K562 (cell line): ENCODE results near the gene PDE4D. TPM values are rescaled to one million over a fixed set of nuclear protein-coding genes. Genes with fewer than 3 reads are reported as not detected.

ENCODE experiments used
- ATAC-seq: fragments of 200-7000 bp; cut with Tn5 transposase; 3 replicates; pipeline ENCODE4 v1.9.1; 2020; ENCODE audit warnings: moderate library complexity
- BruUV-seq: library from RNA; stranded (reverse); fragments of 400-500 nt; replicated peaks from 2 replicates; lab custom pipeline; 2021; lab: Mats Ljungman, UMichigan
- CTCF ChIA-PET: fragments of 300-600 bp; formaldehyde crosslinking; extraction: SDS; loops from one replicate; lab custom pipeline; 2021; ENCODE audit warnings: low intra/inter-chr PET ratio; lab: Yijun Ruan, JAX
- POLR2A ChIA-PET: fragments of 300-600, 350-650 bp; sonication (Branson Sonifier 250); formaldehyde crosslinking; extraction: SDS; loops from one replicate; lab custom pipeline; 2021; ENCODE audit warnings: antibody characterized with exemption, inconsistent platforms; lab: Yijun Ruan, JAX
- DNase-seq, 4 experiments: peaks; one replicate each; pipeline versions ENCODE4 v3.0.0 to v3.0.0-alpha.2; 2011 to 2018; ENCODE audit warnings: low spot score in 3 of 4, mixed read lengths in 3 of 4; ENCODE audit errors: extremely low read depth in 1 of 4
- FAIRE-seq: peaks from 2 replicates; lab custom pipeline; 2011; peaks lifted over from hg19 to GRCh38; lab: Jason Lieb, UNC
- H2AFZ ChIP-seq: 2 replicates; pipeline ENCODE4 v1.6.0; 2011; ENCODE audit warnings: low read depth, low read length, control low read depth, inconsistent platforms
- H3K27ac ChIP-seq: fragments of 200-600 bp; 3 replicates; pipeline ENCODE4 v1.8.0; 2011; ENCODE audit warnings: low read depth, mild to moderate bottlenecking, control low read depth, inconsistent platforms, low read length, moderate library complexity, mixed read lengths; ENCODE audit errors: extremely low read depth
- H3K27me3 ChIP-seq, 2 experiments: fragments of 300-600 bp in 1 of 2; 2 replicates in 1 of 2; 3 replicates in 1 of 2; pipeline versions ENCODE4 v1.6.0 to v1.8.0; 2011; ENCODE audit warnings: inconsistent platforms in 2 of 2, low read length in 2 of 2, mild to moderate bottlenecking in 1 of 2, mixed read lengths in 1 of 2, moderate library complexity in 1 of 2; ENCODE audit not compliant: control insufficient read depth in 2 of 2, insufficient read depth in 2 of 2
- H3K36me3 ChIP-seq: fragments of 300-600 bp; 3 replicates; pipeline ENCODE4 v1.8.0; 2011; ENCODE audit warnings: mild to moderate bottlenecking, low read length, inconsistent platforms; ENCODE audit not compliant: control insufficient read depth, insufficient read depth
- H3K4me1 ChIP-seq, 2 experiments: fragments of 200-600 bp in 1 of 2; replicated peaks in 1 of 2; 2 replicates in 1 of 2; 3 replicates in 1 of 2; pipeline versions ENCODE4 v1.5.1 to v1.8.0; 2011; ENCODE audit warnings: inconsistent platforms in 2 of 2, low read length in 2 of 2, mild to moderate bottlenecking in 1 of 2, mixed read lengths in 1 of 2, moderate library complexity in 1 of 2; ENCODE audit not compliant: control insufficient read depth in 2 of 2, insufficient read depth in 2 of 2
- H3K4me2 ChIP-seq: 2 replicates; pipeline ENCODE4 v1.6.1; 2011; ENCODE audit warnings: low read length, control low read depth, inconsistent platforms, mixed read lengths; ENCODE audit not compliant: insufficient read depth
- H3K4me3 ChIP-seq: fragments of 200-600 bp; sonication (generic), shearing (Covaris generic); 2 replicates; pipeline ENCODE4 v1.5.1; 2016; ENCODE audit warnings: control low read depth, inconsistent platforms
- H3K79me2 ChIP-seq: fragments of 200-600 bp; 3 replicates; pipeline ENCODE4 v1.8.0; 2011; ENCODE audit warnings: low read length, inconsistent platforms; ENCODE audit not compliant: control insufficient read depth, insufficient read depth
- H3K9ac ChIP-seq, 2 experiments: 2 replicates each; pipeline versions ENCODE4 v1.6.0 to v1.6.1; 2011; ENCODE audit warnings: low read depth in 2 of 2, low read length in 2 of 2, control low read depth in 1 of 2, inconsistent platforms in 1 of 2, mild to moderate bottlenecking in 1 of 2, mixed read lengths in 1 of 2; ENCODE audit not compliant: insufficient read depth in 1 of 2
- H3K9me1 ChIP-seq: one replicate; pipeline ENCODE4 v1.6.0; 2011; ENCODE audit warnings: inconsistent platforms, mild to moderate bottlenecking, low read length, moderate library complexity; ENCODE audit not compliant: control insufficient read depth, insufficient read depth
- H3K9me3 ChIP-seq: replicated peaks from 2 replicates; pipeline ENCODE4 v1.5.1; 2011; ENCODE audit warnings: low read depth, low read length, inconsistent platforms; ENCODE audit not compliant: control insufficient read depth, insufficient read depth
- H4K20me1 ChIP-seq: replicated peaks from 2 replicates; pipeline ENCODE4 v1.6.1; 2011; ENCODE audit warnings: low read length, inconsistent platforms, mixed read lengths; ENCODE audit not compliant: control insufficient read depth, insufficient read depth
- ETV5 ChIP-seq: sonication (generic); formaldehyde crosslinking; IDR thresholded peaks from 2 replicates; pipeline ENCODE4 v1.4.0; 2020; ENCODE audit warnings: low read depth, mild to moderate bottlenecking, missing genetic modification reagents
- HDAC3 ChIP-seq: fragments of 450-650 bp; IDR thresholded peaks from 2 replicates; pipeline ENCODE4 v1.6.1; 2018; ENCODE audit warnings: borderline replicate concordance, mild to moderate bottlenecking, moderate library complexity; ENCODE audit not compliant: partially characterized antibody
- MAFF ChIP-seq: IDR thresholded peaks from 2 replicates; pipeline ENCODE4 v1.6.1; 2012; ENCODE audit warnings: low read length, improper control_type of control experiment
- PCBP1 ChIP-seq: fragments of 200-400 bp; formaldehyde crosslinking; IDR thresholded peaks from 2 replicates; pipeline ENCODE4 v1.6.1; 2018; ENCODE audit warnings: mild to moderate bottlenecking, low read depth, low read length; ENCODE audit not compliant: poor library complexity, severe bottlenecking
- PKNOX1 ChIP-seq: fragments of 450-650 bp; IDR thresholded peaks from 2 replicates; pipeline ENCODE4 v1.6.1; 2016
- PPARD ChIP-seq: fragments of 250-450 bp; sonication (Bioruptor Pico); IDR thresholded peaks from 2 replicates; pipeline ENCODE4 v1.8.0; 2022; ENCODE audit warnings: inconsistent platforms, mild to moderate bottlenecking, moderate library complexity
- PURB ChIP-seq: sonication (generic); formaldehyde crosslinking; IDR thresholded peaks from 2 replicates; pipeline ENCODE4 v1.9.0; 2021; ENCODE audit warnings: low read depth, mild to moderate bottlenecking, missing genetic modification reagents
- PYGO2 ChIP-seq: fragments of 450-650 bp; IDR thresholded peaks from 2 replicates; pipeline ENCODE4 v1.6.1; 2016; ENCODE audit warnings: mild to moderate bottlenecking, missing genetic modification characterization, moderate library complexity, missing compliant biosample characterization
- RHOXF2B ChIP-seq: fragments of 250-450 bp; sonication (Bioruptor Pico); conservative IDR thresholded peaks from 2 replicates; pipeline ENCODE4 v1.5.1; 2021
- ZBTB7A ChIP-seq: IDR thresholded peaks from 2 replicates; pipeline ENCODE4 v1.6.1; 2011; ENCODE audit warnings: low read depth, mild to moderate bottlenecking, low read length, moderate library complexity, borderline replicate concordance; ENCODE audit not compliant: control insufficient read depth
- ZNF316 ChIP-seq: fragments of 450-650 bp; IDR thresholded peaks from 2 replicates; pipeline ENCODE4 v1.6.1; 2016
- ZNF511 ChIP-seq: sonication (generic); formaldehyde crosslinking; IDR thresholded peaks from 2 replicates; pipeline ENCODE4 v1.8.0; 2022; ENCODE audit warnings: mild to moderate bottlenecking, missing genetic modification reagents
- ZNF589 ChIP-seq: fragments of 200-800 bp; sonication (Bioruptor generic); IDR thresholded peaks from 2 replicates; pipeline ENCODE4 v1.6.1; 2016; ENCODE audit warnings: low read depth, missing genetic modification characterization, missing compliant biosample characterization
- ZNF75A ChIP-seq: fragments of 450-650 bp; formaldehyde crosslinking; IDR thresholded peaks from 2 replicates; pipeline ENCODE4 v1.4.0; 2020; ENCODE audit warnings: mild to moderate bottlenecking
- WGBS: fragments of 100-300 bp; shearing (Covaris generic); methylation state at CpG from one replicate; pipeline ENCODE4 v1.1.6; 2016; ENCODE audit warnings: low coverage, mixed read lengths; ENCODE audit not compliant: insufficient coverage; ENCODE audit errors: missing lambda C conversion rate; 5-methylcytosine and 5-hydroxymethylcytosine counted together
- in situ Hi-C: fragments of 300-500 bp; cut with MboI; formaldehyde crosslinking; loops from 4 replicates; pipeline ENCODE4 v1.15.0; 2018; ENCODE audit warnings: inconsistent platforms, mixed read lengths
- intact Hi-C: fragments of 100-400 bp; cut with micrococcal nuclease; formaldehyde crosslinking; loops from 2 replicates; pipeline ENCODE4 v1.14.2; 2022
- polyA plus RNA-seq, 8 experiments: library from polyadenylated mRNA; depleted of rRNA in 4 of 8; stranded (reverse) in 5 of 8; unstranded in 3 of 8; fragments of >200 nt; fragmentation: Nextera tagmentation in 2 of 8; fragmentation: Illumina TruSeq in 1 of 8; extraction: Ambion mirVana in 2 of 8; extraction: Trizol in 1 of 8; gene quantifications; 2 replicates each; pipeline versions ENCODE4 v1.2.1 to v1.2.3, GENCODE V29; 2011 to 2014; ENCODE audit warnings: inconsistent platforms in 1 of 8, missing spikeins in 1 of 8
- total RNA-seq, 7 experiments: library from RNA; depleted of rRNA in 6 of 7; stranded (reverse); fragments of >200 nt in 6 of 7; fragmentation: Illumina TruSeq in 2 of 7; extraction: Trizol in 2 of 7; gene quantifications; 2 replicates each; pipeline versions ENCODE4 v1.2.1 to v1.2.3, GENCODE V29; 2011 to 2021; ENCODE audit warnings: low replicate concordance in 1 of 7

PDE4D gene
- total and polyA plus RNA-seq, 9 of the 15 experiments (the other 6 are each of a cell fraction or from before 2014, with no cell fraction given) = 0.04 to 0.46 (median 0.13) TPM

- no peaks in the 10 kb centered on the region for H3K9me1 ChIP-seq
- H3K79me2 ChIP-seq = no peaks in the 10 kb centered on the region
- ChIA-PET CTCF (no interaction called here), POLR2A (no interaction called here)
- no peak for TF ChIP-seq ZNF589 (CRISPR knock-in tag)
- peak; percentile 60; the same call in 1 of the 2 replicates for TF ChIP-seq ZNF316
- peak; percentile 4; the same call in 1 of the 2 replicates for TF ChIP-seq MAFF
- FAIRE-seq (no peak), ATAC-seq (no peak), DNase-seq (no peak)
- no peaks in the 10 kb centered on the region for H3K36me3 ChIP-seq
- no peaks in the 10 kb centered on the region for H4K20me1 ChIP-seq
- H3K27ac ChIP-seq = no peak overlapping the region
- no peaks in the 10 kb centered on the region for H3K9me3 ChIP-seq
- H3K27me3 ChIP-seq = no peaks in the 10 kb centered on the region
- H3K4me2 ChIP-seq = no peak overlapping the region
- 0% methylated on average over 2 of the region's 2 CpGs for WGBS
- H3K4me3 ChIP-seq = no peak overlapping the region
- H2AFZ ChIP-seq = no peak overlapping the region
- no TSS peak for BruUV-seq
- H3K9ac ChIP-seq = no peak overlapping the region
- in situ Hi-C loops = loop anchor here (25.0 kb wide), 1 partner anchor 892 kb away; no protein-coding TSS in a partner anchor
- no peaks in the 10 kb centered on the region for H3K4me1 ChIP-seq
- intact Hi-C loops = no loop called here
Observed at GRCh38 chr5:59779453-59779852, 114.1 kb downstream of the PDE4D start.

GRCh38 chr5:59777028-59777427 lies 116.5 kb downstream of the PDE4D start:
- Histone ChIP-seq H2AFZ (no peak overlapping the region), H3K36me3 (no peaks in the 10 kb centered on the region), H3K4me2 (no peak overlapping the region), H3K9me1 (no peaks in the 10 kb centered on the region), H3K27ac (no peak overlapping the region), H3K9me3 (no peaks in the 10 kb centered on the region), H3K4me1 (no peaks in the 10 kb centered on the region), H3K27me3 (no peaks in the 10 kb centered on the region), H3K79me2 (no peaks in the 10 kb centered on the region), H3K4me3 (no peak overlapping the region), H3K9ac (no peak overlapping the region), H4K20me1 (no peaks in the 10 kb centered on the region)
- in situ Hi-C loops (loop anchor here (25.0 kb wide), 1 partner anchor 890 kb away; no protein-coding TSS in a partner anchor), intact Hi-C loops (no loop called here)
- no TSS peak for BruUV-seq
- FAIRE-seq (no peak), DNase-seq (no peak), ATAC-seq (no peak)
- TF ChIP-seq PPARD (CRISPR knock-in tag) (no peak), HDAC3 (no peak), PCBP1 (no peak), PURB (CRISPR knock-in tag) (no peak), ETV5 (CRISPR knock-in tag) (no peak), PKNOX1 (no peak), RHOXF2B (CRISPR knock-in tag) (no peak), PYGO2 (tag) (no peak), ZBTB7A (no peak), ZNF511 (CRISPR knock-in tag) (no peak), ZNF75A (no peak)
- POLR2A ChIA-PET = no interaction called here
- WGBS = 0% methylated on average over 4 of the region's 4 CpGs
- CTCF ChIA-PET = no interaction called here
